Neural cell (in vitro differentiated cells): ENCODE data around the gene FILIP1. TPM values are rescaled to one million over a fixed set of nuclear protein-coding genes. Genes with fewer than 3 reads are reported as not detected.

Experiments used
- H2AFZ ChIP-seq: fragments of 200-600, 300-800 bp; sonication (generic), shearing (Covaris generic); 2 replicates; pipeline ENCODE4 v1.6.0; 2014; ENCODE audit warnings: low read depth, mild to moderate bottlenecking, antibody characterized with exemption, low read length, moderate library complexity
- H3F3A ChIP-seq: fragments of 200-600 bp; shearing (Covaris generic); 2 replicates; pipeline ENCODE4 v1.6.1; 2016; ENCODE audit warnings: mild to moderate bottlenecking, moderate library complexity, mixed read lengths, antibody characterized with exemption, low read length; ENCODE audit not compliant: insufficient read depth, poor library complexity, severe bottlenecking
- H3K27ac ChIP-seq: fragments of 200-600, 300-800 bp; sonication (generic), shearing (Covaris generic); 2 replicates; pipeline ENCODE4 v1.5.1; 2014; ENCODE audit warnings: mild to moderate bottlenecking, low read length, moderate library complexity
- H3K27me3 ChIP-seq: fragments of 300-800, 200-600 bp; sonication (generic), shearing (Covaris generic); 2 replicates; pipeline ENCODE4 v1.6.0; 2014; ENCODE audit warnings: mild to moderate bottlenecking, low read depth, low read length, moderate library complexity; ENCODE audit not compliant: insufficient read depth
- H3K36me3 ChIP-seq: fragments of 300-800, 200-600 bp; sonication (generic), shearing (Covaris generic); 2 replicates; pipeline ENCODE4 v1.5.1; 2014; ENCODE audit warnings: mild to moderate bottlenecking, antibody characterized with exemption, low read length, moderate library complexity; ENCODE audit not compliant: insufficient read depth
- H3K4me2 ChIP-seq: fragments of 300-800, 200-600 bp; sonication (generic), shearing (Covaris generic); 2 replicates; pipeline ENCODE4 v1.6.0; 2014; ENCODE audit warnings: mild to moderate bottlenecking, low read length
- H3K4me3 ChIP-seq: fragments of 300-800, 200-600 bp; sonication (generic), shearing (Covaris generic); 2 replicates; pipeline ENCODE4 v1.5.1; 2014; ENCODE audit warnings: mild to moderate bottlenecking, low read length, moderate library complexity
- H3K79me2 ChIP-seq: fragments of 200-600 bp; shearing (Covaris generic); replicated peaks from 2 replicates; pipeline ENCODE4 v1.6.0; 2014; ENCODE audit warnings: mild to moderate bottlenecking, low read length, moderate library complexity; ENCODE audit not compliant: insufficient read depth
- H3K9ac ChIP-seq: fragments of 300-800, 200-600 bp; sonication (generic), shearing (Covaris generic); 2 replicates; pipeline ENCODE4 v1.6.1; 2016; ENCODE audit warnings: mild to moderate bottlenecking, low read length, mixed read lengths
- H3K9me2 ChIP-seq: fragments of 200-600 bp; shearing (Covaris generic); 2 replicates; pipeline ENCODE4 v1.6.1; 2016; ENCODE audit warnings: mild to moderate bottlenecking, low read length, mixed read lengths; ENCODE audit not compliant: insufficient read depth
- H3K9me3 ChIP-seq: fragments of 200-600, 300-800 bp; sonication (generic), shearing (Covaris generic); 2 replicates; pipeline ENCODE4 v1.6.1; 2016; ENCODE audit warnings: mild to moderate bottlenecking, mixed run types, low read length, moderate library complexity, mixed read lengths
- H4K20me1 ChIP-seq: fragments of 200-600 bp; shearing (Covaris generic); 2 replicates; pipeline ENCODE4 v1.6.1; 2016; ENCODE audit warnings: mild to moderate bottlenecking, mixed run types; ENCODE audit not compliant: insufficient read depth
- EP300 ChIP-seq: fragments of 450-650 bp; conservative IDR thresholded peaks from 2 replicates; pipeline ENCODE4 v1.6.1; 2014; ENCODE audit warnings: antibody characterized with exemption, mild to moderate bottlenecking, moderate library complexity; ENCODE audit not compliant: poor library complexity, severe bottlenecking
- EZH2 ChIP-seq: fragments of 200-600, 300-800 bp; shearing (Covaris generic), sonication (generic); IDR thresholded peaks from 2 replicates; pipeline ENCODE4 v1.6.1; 2014; ENCODE audit warnings: antibody characterized with exemption, low read length, borderline replicate concordance, mild to moderate bottlenecking; ENCODE audit not compliant: insufficient read depth, poor library complexity, severe bottlenecking
- MXI1 ChIP-seq: fragments of 450-650 bp; conservative IDR thresholded peaks from 2 replicates; pipeline ENCODE4 v1.6.1; 2014; ENCODE audit warnings: antibody characterized with exemption, mild to moderate bottlenecking; ENCODE audit not compliant: poor library complexity, severe bottlenecking
- POLR2AphosphoS5 ChIP-seq: IDR thresholded peaks from 2 replicates; pipeline ENCODE4 v1.6.1; 2012
- RAD21 ChIP-seq: fragments of 450-650 bp; conservative IDR thresholded peaks from 2 replicates; pipeline ENCODE4 v1.6.1; 2014; ENCODE audit warnings: antibody characterized with exemption, mild to moderate bottlenecking, moderate library complexity
- SMC3 ChIP-seq: fragments of 450-650 bp; conservative IDR thresholded peaks from 2 replicates; pipeline ENCODE4 v1.6.1; 2014; ENCODE audit warnings: antibody characterized with exemption, mild to moderate bottlenecking, moderate library complexity; ENCODE audit not compliant: poor library complexity
- TAF1 ChIP-seq: IDR thresholded peaks from 2 replicates; pipeline ENCODE4 v1.6.1; 2012; ENCODE audit warnings: low read depth
- polyA plus RNA-seq: library from polyadenylated mRNA; depleted of rRNA; stranded (reverse); fragments of >200 nt; gene quantifications from 2 replicates; pipeline ENCODE4 v1.2.3, GENCODE V29; 2014
- TF ChIP-seq, protein P1 (sequence below): IDR thresholded peaks from 2 replicates; pipeline ENCODE4 v1.6.1; 2012; ENCODE audit warnings: borderline replicate concordance
- TF ChIP-seq, protein P2 (sequence below): fragments of 450-650 bp; IDR thresholded peaks from 2 replicates; pipeline ENCODE4 v1.5.1; 2014; ENCODE audit warnings: antibody characterized with exemption, mild to moderate bottlenecking, moderate library complexity; ENCODE audit not compliant: poor library complexity, severe bottlenecking

The FILIP1 gene
- polyA plus RNA-seq, 1 donor from 2014 or later: 1.4 TPM

DNA sequence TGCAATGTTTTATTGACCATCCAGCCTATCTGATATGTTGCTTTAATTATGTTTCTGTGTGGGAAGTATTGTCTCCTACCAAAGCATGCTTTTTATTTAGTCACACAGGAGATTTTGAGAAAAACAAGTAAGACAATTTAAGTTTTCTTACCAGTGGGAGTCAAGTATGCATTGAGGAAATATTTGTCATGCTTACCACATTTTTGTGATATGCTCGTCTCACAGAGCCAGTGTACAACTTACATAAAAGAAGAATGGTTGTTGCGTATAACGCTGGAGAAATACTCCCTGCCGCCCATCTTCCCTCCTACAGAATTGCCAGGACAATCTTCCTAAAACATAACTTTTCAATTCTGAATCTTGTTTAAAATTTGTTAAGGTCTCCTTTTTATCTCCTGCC lies 37.1 kb upstream of the FILIP1 start:
- no peak overlapping the region for H2AFZ ChIP-seq
- TF ChIP-seq MXI1: no peak
- no peak for TF ChIP-seq RAD21
- TF ChIP-seq EZH2: no peak
- TF ChIP-seq, protein P1, sequence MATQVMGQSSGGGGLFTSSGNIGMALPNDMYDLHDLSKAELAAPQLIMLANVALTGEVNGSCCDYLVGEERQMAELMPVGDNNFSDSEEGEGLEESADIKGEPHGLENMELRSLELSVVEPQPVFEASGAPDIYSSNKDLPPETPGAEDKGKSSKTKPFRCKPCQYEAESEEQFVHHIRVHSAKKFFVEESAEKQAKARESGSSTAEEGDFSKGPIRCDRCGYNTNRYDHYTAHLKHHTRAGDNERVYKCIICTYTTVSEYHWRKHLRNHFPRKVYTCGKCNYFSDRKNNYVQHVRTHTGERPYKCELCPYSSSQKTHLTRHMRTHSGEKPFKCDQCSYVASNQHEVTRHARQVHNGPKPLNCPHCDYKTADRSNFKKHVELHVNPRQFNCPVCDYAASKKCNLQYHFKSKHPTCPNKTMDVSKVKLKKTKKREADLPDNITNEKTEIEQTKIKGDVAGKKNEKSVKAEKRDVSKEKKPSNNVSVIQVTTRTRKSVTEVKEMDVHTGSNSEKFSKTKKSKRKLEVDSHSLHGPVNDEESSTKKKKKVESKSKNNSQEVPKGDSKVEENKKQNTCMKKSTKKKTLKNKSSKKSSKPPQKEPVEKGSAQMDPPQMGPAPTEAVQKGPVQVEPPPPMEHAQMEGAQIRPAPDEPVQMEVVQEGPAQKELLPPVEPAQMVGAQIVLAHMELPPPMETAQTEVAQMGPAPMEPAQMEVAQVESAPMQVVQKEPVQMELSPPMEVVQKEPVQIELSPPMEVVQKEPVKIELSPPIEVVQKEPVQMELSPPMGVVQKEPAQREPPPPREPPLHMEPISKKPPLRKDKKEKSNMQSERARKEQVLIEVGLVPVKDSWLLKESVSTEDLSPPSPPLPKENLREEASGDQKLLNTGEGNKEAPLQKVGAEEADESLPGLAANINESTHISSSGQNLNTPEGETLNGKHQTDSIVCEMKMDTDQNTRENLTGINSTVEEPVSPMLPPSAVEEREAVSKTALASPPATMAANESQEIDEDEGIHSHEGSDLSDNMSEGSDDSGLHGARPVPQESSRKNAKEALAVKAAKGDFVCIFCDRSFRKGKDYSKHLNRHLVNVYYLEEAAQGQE: no peak
- TF ChIP-seq TAF1: no peak
- TF ChIP-seq, protein P2, sequence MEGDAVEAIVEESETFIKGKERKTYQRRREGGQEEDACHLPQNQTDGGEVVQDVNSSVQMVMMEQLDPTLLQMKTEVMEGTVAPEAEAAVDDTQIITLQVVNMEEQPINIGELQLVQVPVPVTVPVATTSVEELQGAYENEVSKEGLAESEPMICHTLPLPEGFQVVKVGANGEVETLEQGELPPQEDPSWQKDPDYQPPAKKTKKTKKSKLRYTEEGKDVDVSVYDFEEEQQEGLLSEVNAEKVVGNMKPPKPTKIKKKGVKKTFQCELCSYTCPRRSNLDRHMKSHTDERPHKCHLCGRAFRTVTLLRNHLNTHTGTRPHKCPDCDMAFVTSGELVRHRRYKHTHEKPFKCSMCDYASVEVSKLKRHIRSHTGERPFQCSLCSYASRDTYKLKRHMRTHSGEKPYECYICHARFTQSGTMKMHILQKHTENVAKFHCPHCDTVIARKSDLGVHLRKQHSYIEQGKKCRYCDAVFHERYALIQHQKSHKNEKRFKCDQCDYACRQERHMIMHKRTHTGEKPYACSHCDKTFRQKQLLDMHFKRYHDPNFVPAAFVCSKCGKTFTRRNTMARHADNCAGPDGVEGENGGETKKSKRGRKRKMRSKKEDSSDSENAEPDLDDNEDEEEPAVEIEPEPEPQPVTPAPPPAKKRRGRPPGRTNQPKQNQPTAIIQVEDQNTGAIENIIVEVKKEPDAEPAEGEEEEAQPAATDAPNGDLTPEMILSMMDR: no peak
- TF ChIP-seq POLR2AphosphoS5: no peak
- no peak for TF ChIP-seq EP300
- TF ChIP-seq SMC3: no peak
- no peaks in the 10 kb centered on the region for H3K27me3 ChIP-seq
- H3K4me3 ChIP-seq: no peak overlapping the region
- H4K20me1 ChIP-seq: no peaks in the 10 kb centered on the region
- H3F3A ChIP-seq: no peaks in the 10 kb centered on the region
- H3K9me2 ChIP-seq: no peaks in the 10 kb centered on the region
- H3K9me3 ChIP-seq: no peaks in the 10 kb centered on the region
- no peak overlapping the region for H3K4me2 ChIP-seq
- H3K27ac ChIP-seq: no peak overlapping the region
- H3K9ac ChIP-seq: no peak overlapping the region
- H3K36me3 ChIP-seq: no peaks in the 10 kb centered on the region
- H3K79me2 ChIP-seq: no peaks in the 10 kb centered on the region

DNA sequence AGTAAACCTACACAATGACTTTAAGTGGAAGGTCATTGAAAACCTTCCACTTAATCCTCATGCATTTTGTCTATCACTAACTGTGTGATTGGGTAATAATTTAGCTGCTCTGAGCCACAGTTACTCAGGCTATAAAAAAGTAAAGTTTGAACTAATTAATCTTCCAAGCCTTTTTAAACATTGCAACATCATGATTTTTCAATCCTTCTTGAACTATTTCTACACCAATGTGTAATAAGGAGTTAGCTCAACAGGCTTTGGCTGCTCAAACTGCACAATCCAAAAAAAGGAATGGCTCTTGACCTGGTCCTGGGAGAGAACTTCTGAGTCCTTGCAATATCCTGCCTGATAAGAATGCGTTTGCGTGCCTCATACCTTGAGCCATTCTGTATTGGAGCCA lies 34.8 kb upstream of the FILIP1 start:
- no peak overlapping the region for H3K4me2 ChIP-seq
- no peaks in the 10 kb centered on the region for H3K36me3 ChIP-seq
- no peaks in the 10 kb centered on the region for H3K79me2 ChIP-seq
- H3K9me2 ChIP-seq: no peaks in the 10 kb centered on the region
- no peak overlapping the region for H3K27ac ChIP-seq
- H3F3A ChIP-seq: no peaks in the 10 kb centered on the region
- no peak overlapping the region for H3K4me3 ChIP-seq
- no peak overlapping the region for H3K9ac ChIP-seq
- H2AFZ ChIP-seq: no peak overlapping the region
- H4K20me1 ChIP-seq: no peaks in the 10 kb centered on the region
- H3K27me3 ChIP-seq: no peaks in the 10 kb centered on the region
- H3K9me3 ChIP-seq: no peaks in the 10 kb centered on the region
- TF ChIP-seq, protein P1: no peak
- no peak for TF ChIP-seq RAD21
